HG03060 (cell line): ENCODE measurements around the gene ERGIC1.
A peak's percentile ranks its signal among the peaks of the same experiment; 100 is the strongest.
"Not testable (repeated sequence)": the region's sequence is repeated elsewhere in the genome, so short reads cannot be mapped to it uniquely, and the experiment has no call there.

Source experiments
- ATAC-seq: cut with Tn5 transposase; IDR thresholded peaks from one replicate; pipeline ENCODE4 v1.9.1; 2021; ENCODE audit warnings: low read depth, moderate number of reproducible peaks; ENCODE audit not compliant: unreplicated experiment

ERGIC1 gene, protein sequence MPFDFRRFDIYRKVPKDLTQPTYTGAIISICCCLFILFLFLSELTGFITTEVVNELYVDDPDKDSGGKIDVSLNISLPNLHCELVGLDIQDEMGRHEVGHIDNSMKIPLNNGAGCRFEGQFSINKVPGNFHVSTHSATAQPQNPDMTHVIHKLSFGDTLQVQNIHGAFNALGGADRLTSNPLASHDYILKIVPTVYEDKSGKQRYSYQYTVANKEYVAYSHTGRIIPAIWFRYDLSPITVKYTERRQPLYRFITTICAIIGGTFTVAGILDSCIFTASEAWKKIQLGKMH

DNA sequence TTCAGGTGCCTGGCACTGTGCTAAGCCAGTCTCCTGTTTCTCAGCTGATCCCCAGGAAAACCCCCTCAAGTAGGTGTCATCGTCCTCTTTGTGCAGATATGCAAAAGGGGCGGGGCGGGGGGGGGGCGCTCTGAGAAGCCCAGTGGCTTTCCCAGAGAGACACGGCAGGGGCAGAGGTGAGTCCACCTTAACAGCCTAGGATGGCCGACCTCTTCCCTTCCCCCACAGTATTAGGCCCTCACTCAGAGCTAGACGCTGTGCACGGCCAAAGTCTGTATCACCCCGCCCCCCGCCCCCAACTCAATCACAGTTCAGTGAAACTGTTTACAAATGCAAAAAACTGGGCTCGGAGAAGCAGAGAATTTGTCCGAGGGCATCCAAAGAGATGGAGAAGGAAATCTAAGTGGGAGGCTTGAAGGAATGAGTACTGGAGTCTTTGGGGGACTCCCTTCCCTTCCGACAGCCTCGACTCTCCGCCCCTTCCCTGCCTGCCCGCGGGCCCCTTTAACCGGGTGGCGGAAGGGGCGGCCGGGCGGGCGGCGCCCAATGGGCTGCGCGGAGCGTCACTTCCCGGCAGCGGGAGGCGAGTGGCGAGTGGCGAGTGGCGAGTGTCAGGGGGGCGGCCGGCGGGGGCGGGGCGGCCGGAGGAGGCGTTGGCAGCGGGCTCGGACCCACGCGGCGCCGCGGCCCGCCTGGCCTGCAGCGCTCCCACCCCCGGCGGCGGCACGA is at the start of gene ERGIC1:
TSS of gene ERGIC1 (plus strand) at position 566 of the 729 bp plus-strand sequence. CDS start at position 729, 163 bp downstream.
- peak; percentile 36 for ATAC-seq

DNA sequence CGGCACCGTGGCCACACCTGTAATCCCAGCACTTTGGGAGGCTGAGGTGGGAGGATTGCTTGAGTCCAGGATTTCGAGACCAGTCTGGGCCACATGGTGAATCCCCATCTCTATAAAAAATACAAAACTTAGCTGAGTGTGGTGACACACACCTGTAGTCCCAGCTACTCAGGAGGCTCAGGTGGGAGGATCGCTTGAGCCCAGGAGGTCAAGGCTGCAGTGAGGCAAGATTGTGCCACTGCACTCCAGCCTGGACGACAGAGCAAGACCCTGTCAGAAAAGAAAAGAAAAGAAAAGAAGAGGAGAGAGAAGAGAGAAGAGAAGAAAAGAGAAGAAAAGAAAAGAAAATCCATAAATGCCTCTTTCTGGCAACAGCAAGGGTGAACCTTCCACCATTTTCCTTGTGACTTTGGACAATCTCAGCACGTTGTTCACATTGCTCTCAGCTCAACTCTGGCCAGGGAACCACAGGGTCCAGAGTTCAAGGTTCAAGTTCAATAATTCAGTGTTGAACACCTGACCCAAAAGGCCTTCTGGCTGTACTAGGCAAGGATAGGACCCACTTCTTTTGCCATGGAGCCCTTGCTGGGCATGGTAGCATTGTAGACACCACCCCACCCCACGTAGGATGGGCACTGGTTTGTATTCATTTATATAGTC is 48.5 kb upstream of the ERGIC1 start:
- no peak for ATAC-seq

DNA sequence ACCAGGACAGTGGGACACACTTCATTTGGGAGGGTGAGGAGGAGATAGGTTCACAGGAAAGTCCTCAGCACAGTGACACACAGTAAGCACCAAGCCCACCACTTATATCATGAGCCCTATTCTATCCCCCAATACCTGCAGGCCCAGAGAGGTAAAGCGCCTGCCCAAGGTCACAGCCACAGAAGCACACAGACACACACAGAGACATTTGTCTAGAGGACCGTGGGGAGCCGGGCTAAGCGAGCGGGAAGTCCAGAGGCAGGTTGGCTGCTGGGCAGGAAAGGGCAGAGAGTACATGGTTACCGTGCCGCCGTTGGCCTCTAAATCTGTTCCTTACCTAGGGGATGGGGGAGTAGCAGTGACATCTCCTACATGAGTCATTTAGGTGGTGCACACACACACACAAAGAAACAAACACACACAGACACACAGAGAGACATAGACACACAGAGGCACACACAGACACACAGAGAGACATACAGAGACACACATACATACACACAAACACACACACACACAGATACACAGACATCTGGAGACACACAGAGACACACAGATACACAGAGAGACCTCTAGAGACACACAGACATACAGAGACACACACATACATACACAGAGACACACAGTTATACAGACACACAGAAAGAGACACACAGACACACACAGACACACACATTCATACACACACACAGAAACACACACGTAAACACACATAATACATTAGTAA is 47.2 kb upstream of the ERGIC1 start:
- ATAC-seq, result no peak

DNA sequence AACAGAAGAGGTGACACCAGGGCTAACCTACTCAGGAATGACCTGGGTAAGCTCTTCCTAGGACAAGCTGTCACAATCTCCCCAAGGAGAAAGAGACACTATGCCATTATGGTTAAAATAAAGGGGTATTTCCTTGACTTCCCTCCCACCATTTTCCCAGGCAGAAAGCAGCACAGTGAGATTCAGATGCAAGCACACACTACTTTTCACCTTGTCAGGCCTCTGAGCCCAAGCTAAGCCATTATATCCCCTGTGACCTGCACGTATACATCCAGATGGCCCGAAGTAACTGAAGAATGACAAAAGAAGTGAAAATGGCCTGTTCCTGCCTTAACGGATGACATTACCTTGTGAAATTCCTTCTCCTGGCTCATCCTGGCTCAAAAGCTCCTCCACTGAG is 46.5 kb upstream of the ERGIC1 start:
- ATAC-seq, result not testable (repeated sequence)

DNA sequence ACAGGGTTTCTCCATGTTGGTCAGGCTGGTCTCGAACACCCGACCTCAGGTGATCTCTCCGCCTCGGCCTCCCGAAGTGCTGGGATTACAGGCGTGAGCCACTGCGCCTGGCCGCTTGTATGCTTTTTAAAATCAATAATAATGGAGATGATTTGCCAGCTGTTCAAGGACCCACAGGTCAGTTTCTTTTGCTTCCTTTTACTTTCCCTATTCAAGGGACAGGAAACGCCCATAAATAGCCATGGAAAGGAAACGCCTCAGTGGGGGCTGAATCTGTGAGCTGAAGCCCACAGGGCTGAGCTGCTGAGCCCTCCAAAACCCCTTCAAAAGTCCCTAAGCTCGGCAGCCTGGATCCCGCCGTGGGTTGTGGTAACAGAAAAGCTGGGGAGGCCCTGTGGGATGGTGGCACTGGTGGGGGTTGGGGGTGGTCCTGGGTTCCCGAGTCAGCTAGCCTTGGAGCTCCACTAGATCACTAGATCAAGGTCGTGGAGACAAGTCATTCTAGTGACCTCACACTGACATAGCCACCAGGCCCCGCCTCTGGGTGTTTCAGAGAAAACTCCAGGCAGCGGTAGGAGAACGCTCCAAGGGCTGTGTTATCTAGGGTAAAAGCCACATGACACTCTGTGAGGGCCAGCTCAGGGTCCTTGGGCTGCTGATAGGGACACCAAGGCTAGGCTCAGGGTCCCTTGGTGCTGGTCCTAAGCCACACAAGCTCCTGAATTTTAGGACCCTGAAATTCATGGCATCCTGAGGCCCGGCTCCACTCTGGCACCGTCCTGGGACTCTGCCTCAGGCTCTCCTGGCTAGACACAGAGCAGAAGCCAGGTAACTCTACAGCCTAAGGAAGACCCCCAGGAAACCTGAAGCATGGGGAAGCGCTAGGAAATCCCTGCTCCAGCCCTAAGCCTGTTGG is 45.0 kb upstream of the ERGIC1 start:
- ATAC-seq, result no peak

DNA sequence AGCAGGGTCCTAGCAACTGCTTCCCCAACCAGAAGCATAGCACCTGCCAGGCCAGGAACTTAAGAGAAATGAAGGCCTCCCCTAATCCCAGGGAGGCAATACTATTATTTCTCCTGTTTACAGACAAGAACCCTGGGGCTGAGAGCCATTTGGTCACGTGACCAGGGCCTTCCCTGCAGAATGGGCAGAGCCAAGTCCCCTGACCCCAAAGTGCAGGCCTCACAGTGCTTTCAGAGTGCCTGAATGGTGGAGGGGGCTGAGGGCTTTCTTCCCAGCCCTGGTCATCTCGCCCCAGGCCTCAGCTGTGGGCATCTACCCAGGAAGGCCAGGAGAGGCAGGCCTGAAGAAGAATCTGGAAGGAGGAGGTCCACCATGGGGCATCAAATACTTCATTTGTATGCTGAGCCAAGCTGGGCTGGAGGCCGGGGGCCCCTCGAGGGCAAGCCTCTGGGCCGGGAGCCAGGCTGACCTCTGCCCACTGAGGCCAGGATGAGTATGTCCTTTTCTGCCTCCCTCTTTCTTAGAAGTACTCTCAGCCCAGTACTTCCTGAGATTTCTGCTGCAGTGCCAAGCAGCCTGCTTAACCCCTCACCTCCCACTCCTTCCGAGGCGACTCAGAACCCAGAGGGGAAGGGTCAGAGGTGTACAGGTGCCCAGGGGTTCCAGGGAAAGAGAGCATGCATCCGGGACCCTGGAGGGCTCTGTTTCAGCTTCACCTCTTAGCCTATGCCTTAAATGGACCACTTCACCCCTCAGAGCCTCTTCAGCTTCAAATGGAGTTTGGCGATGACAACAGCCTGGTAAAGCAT is 44.2 kb upstream of the ERGIC1 start:
- ATAC-seq, result no peak

DNA sequence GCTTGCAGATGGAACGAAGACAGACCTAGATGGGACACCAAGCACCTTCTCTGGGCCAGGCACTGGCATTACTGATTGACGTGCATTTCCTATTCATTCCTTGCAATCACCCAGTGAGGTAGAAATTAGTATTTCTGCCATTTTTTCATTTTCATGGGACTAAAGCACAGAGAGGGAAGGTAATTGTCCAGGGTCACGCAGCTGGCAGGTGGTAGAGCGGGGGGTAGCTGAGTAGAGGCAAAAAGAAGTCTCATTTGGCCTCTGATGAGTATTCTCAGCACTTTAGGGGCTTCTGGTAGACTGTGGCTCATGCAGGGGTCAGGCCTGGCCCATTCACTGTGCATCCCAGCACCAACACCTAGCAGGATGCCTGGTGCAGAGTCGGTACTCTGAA is 43.6 kb upstream of the ERGIC1 start:
- no peak for ATAC-seq

DNA sequence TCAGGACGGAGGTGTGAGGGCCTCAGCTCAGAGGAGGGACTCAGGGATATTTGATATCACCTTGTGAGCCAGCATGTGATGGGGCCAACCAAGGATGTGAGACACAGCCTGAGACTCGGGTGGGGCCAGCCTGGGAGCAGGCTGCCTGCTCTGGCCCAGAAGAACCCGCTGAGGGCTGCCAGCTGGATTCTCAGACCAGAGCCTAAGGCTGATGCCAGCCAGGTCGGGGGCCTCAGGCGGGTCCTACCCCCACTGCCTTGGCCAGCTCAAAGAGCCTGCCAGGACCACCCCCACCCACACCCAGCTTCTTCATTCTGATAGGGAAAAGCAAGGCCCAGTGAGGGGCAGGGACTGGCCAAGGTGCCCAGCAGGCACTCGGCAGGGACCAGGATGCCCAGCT is 42.8 kb upstream of the ERGIC1 start:
- ATAC-seq, result no peak

DNA sequence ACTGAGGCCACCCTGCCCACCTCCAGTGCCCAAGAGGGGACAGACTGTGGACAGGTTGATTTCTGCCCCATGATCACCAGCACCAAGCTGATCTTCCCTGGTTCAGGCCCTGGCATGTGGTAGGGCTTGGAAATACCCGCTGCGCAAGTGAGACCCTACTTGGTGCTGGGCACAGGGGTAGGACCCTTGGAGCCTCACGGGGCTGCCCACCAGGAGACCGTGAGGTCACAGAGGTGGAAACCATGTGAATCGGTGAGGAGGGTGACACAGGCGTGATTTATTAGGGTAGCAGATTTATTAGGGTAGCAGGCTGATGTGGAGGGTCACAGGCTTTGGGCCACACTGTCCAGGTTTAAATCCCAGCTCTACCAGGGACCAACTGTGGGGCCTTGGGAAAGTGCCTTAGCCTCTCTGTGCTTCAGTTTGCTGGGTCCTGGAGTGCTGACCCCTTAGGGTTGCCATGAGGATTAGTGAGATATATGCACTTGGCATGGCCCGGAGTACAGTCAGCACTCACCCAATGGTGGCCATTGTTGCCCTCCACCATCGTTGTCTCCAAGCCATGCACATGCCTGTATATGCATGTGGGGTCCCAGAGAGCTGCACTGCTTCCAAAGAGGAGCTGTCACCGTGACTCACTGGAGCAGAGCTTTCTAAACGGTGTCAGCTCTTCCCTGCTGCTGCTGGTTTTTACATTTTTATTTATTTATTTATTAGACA is 42.2 kb upstream of the ERGIC1 start:
- ATAC-seq, result no peak

DNA sequence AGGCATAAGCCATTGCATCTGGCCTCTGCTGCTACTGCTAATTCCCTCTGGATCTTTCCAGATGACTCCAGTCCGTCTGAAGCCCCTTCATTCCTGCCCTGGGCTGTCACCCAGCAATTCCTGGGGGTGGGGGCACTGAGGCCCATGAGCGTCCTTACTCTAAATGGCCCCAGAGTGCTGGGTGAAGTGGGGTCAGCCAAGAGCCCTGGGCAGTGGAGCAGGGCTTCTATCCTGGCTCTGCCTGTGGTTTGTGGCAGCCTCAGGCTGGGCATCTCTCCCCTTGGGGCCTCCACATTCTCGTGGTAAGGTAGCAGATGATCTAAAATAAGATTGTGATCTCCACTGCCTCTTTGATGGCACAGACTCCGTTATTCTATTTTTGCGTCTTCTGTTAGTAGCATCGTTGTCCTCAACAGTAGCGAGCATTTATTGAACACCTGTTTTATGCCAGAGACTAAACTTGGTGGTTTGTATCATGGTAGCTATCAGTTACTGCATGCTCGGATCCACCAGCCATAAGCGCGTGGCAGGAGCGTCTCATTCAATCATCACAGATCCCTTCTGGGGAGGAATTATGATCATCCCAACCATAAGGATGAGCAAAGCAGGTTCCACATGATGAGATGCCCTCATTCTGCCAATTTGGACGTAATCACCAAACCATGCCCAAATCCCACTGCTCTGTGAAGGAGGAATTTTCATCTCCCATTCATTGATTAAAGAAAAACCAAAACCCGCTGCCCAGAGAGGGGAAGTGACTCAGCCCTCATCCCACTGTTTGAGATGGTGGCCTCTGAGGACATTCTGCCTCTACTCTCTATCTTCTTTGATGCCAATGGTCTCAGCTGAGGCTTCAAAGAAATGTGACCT is 41.1 kb upstream of the ERGIC1 start:
- no peak for ATAC-seq

DNA sequence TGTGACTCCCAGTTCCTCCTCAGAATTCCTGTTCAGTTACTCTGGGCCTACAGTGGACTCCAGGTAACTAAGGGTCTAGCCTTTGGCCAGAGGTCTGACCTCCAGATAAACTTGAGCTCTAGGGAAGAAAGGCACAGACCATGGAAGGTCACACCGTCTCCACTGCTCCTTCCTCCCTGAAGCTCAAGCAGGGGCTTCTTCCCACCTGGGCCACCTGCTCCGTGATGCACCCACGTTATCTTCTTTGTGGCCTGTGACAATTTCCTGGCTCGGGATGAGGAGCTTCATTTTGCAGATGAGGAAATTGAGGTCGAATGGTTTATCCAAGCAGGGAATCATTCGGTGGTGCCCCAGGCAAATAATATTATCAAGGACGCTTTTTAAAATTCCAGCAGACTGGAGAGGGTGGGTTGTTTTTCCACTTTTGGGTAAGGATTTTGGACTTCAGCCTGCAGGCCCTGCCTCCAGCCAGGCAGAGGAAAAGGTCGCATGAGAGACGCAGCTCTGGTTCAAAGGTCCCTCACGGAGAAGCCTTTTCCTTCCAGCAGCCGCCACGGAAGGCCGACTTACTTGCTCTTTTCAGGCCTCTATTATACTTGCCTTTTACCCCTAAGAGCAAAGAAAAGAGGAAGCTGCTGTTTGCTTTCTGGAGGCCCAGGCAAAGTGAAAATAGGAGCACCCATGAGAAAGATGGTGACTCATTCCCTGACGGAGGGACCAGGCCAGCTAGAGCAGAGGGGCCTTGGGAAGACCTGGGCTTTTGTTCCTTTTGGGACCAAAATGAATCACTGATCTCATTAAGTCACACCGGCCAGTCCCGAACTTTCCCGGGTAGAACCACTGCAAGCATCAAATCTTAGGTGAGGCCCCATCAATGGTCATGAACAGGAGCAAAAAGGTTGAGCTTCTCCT is 40.2 kb upstream of the ERGIC1 start:
- ATAC-seq, result no peak

DNA sequence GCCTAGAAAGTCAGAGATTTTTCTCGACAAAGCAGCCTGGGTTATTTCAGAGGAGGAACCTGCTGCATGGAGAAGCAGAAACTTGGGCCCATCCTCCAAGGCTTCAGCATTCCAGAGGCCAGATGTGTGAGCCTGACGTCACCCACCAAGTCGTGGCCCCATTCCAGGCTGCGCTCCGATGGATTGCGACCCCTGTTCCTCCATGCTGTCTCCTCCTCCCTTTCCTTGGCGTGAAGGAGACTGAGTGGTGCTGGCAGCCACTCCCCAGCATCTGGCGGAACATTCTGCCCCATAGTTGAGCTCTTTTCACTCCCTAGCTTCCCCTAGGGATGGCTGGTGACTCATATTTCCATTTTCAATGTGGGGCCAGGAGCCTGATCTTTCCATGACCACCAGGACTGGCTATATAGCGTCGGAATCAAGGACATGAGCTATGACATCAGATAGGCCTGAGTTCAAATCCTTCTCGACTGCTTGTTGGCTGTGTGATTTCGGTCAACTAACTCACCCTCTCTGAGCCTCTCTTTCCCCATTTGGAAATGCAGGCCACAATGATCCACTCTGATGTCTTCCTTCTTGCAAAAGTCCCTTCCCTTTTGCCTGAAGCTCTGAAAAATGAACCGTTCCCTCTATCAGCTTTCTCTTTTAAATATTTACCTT is 38.6 kb upstream of the ERGIC1 start:
- ATAC-seq, result no peak

DNA sequence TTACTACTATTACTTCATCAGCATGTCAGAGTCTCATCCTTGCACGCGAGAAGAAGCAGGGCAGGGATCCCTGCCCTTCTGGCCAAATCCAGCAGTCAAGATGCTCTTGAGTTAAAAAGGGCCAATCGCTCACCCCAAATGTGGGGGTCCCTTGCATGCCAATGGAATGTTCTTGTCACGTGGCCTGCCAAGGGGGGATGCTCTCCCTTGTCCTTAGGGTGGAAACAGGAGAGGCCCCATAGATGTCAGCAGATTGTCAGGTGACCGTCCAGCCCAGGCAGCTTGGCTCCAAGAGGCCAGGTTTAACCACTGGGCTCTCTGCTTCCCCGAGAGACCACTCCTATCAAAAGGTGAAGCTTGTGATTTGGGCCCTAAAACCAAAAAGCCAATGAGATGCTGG is 37.7 kb upstream of the ERGIC1 start:
- no peak for ATAC-seq

DNA sequence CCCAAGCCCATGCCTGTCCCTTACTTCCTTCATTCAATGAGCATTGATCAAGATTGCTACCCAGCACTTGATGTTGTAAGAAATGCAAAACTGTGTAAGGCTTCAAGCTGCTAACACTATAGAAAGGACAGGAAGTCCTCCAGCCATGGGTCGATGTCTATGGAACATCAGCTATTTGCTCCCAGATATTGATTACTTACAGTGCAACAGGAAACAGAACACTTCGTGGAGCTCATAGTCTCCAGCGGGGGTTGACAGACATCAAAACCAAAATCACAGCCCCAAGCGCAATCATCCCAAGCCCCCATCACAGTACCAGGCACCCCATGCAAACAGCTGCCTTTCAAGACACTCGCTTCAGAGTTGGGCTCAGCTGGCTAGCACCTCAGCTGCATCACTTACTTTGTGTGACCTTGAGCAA is 36.3 kb upstream of the ERGIC1 start:
- no peak for ATAC-seq

DNA sequence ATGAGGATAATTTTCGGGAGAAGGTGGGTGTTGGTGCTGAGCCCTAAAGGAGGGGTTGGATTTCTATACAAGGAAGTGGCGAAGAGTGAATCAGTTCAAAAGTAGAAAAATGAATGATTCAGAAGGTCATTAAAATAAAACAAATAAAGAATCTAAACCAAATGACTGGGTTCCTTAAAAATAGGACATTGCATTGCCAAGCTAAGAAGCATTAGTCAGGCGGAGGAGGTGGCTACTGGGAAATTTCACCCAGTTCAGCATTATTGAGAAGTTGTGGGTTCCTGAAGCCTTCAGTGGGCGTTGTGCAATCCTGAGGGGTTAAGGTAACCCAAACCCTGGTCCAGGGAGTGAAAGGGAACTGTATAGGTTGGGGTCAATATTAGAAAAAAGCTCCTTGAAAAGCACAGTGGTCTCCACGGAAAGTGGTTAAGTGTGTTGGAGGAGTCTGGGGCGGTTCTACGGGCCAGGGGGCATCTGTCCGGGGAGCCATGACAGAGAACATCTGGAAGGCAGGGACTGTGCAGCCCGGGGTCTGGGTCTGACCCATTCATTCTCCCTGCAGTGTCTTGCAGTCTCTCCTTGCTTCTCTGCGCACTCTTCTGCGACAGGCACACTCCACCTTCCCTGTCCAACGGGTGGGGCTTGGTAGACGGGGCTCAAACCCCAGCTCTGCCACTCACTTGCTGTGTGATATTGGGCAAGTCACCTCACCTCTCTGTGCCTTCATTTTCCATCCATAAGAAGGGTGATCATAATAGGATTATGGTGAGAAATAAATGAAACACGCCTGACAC is 35.4 kb upstream of the ERGIC1 start:
- ATAC-seq, result no peak
